HG03196 (cell line): Measurements from ENCODE around the gene SSH3.

ENCODE experiments used
- ATAC-seq: cut with Tn5 transposase; IDR thresholded peaks from one replicate; pipeline ENCODE4 v1.9.1; 2021; ENCODE audit not compliant: unreplicated experiment

Gene SSH3

GRCh38 chr11:67291481-67292381, 11.6 kb upstream of the SSH3 start:
- no peak for ATAC-seq

- ATAC-seq: no peak
Measured at GRCh38 chr11:67292671-67293070, 10.7 kb upstream of the SSH3 start.

- no peak for ATAC-seq
Measured at GRCh38 chr11:67293090-67293489, 10.2 kb upstream of the SSH3 start.

GRCh38 chr11:67295846-67296245, 7.5 kb upstream of the SSH3 start:
- ATAC-seq: no peak

- ATAC-seq: no peak
Measured at GRCh38 chr11:67298786-67299185, 4.5 kb upstream of the SSH3 start.

GRCh38 chr11:67299471-67300191, 3.7 kb upstream of the SSH3 start:
- no peak for ATAC-seq

GRCh38 chr11:67300256-67300755, 3.0 kb upstream of the SSH3 start:
- ATAC-seq: no peak

- no peak for ATAC-seq
Measured at GRCh38 chr11:67300756-67301312, 2.5 kb upstream of the SSH3 start.

- no peak for ATAC-seq
Measured at GRCh38 chr11:67301313-67301921, 1.9 kb upstream of the SSH3 start.

- no peak for ATAC-seq
Measured at GRCh38 chr11:67301951-67302516, 1.3 kb upstream of the SSH3 start.

GRCh38 chr11:67302571-67303131, 679 bp upstream of the SSH3 start:
- ATAC-seq: no peak

- no peak for ATAC-seq
Measured at GRCh38 chr11:67303835-67304411, 593 bp downstream of the SSH3 start.

- ATAC-seq: no peak
Measured at GRCh38 chr11:67304511-67305113, 1.3 kb downstream of the SSH3 start.

- no peak for ATAC-seq
Measured at GRCh38 chr11:67306769-67307544, 3.6 kb downstream of the SSH3 start.

- ATAC-seq: no peak
Measured at GRCh38 chr11:67307545-67308001, 4.2 kb downstream of the SSH3 start.

- no peak for ATAC-seq
Measured at GRCh38 chr11:67308031-67308866, 4.9 kb downstream of the SSH3 start.

- ATAC-seq: no peak
Measured at GRCh38 chr11:67309166-67309565, 5.8 kb downstream of the SSH3 start.

- no peak for ATAC-seq
Measured at GRCh38 chr11:67309661-67310061, 6.3 kb downstream of the SSH3 start.
